Adrenal gland (tissue), 5 donors: ENCODE data around the gene GABRB3.

Experiments
- POLR2A ChIP-seq, 2 donors: fragments of 450-650 bp; IDR thresholded peaks; one replicate each; pipeline ENCODE4 v1.6.1; 2017; ENCODE audit warnings: antibody characterized with exemption in 2 of 2, mild to moderate bottlenecking in 2 of 2, moderate library complexity in 1 of 2
- TF ChIP-seq, protein P1 (sequence below), 6 experiments: fragments of 450-650 bp in 4 of 6; fragments of 200-600 bp in 2 of 6; sonication (generic) in 1 of 6; IDR thresholded peaks; 1 replicate in 5 of 6; 2 replicates in 1 of 6; pipeline versions ENCODE4 v1.5.1 to v1.8.0; 2016 to 2021; ENCODE audit warnings: antibody characterized with exemption in 6 of 6, mild to moderate bottlenecking in 2 of 6, moderate library complexity in 1 of 6
- donor health status: DM: no; HTN: no; CAD: no.

DNA sequence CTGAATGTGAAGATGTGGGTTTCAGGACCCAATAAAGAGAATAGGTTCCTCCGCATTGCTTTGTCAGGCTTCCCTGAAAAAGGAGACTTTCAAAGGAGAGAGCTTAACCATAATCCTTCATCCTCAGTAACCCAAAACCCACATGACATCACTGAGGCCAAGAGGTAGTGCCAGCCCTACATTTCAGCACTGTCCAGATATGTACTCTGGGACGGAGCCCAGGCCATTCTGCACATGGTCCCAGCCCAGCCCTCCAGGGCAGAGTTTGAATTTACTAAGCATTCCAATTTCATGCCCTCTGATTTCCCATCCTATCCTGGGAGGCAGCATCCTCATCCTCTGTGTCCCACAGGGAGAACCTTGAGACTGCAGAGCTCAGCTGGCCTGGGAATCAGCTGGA, 210.5 kb downstream of the GABRB3 start:
- TF ChIP-seq, protein P1, sequence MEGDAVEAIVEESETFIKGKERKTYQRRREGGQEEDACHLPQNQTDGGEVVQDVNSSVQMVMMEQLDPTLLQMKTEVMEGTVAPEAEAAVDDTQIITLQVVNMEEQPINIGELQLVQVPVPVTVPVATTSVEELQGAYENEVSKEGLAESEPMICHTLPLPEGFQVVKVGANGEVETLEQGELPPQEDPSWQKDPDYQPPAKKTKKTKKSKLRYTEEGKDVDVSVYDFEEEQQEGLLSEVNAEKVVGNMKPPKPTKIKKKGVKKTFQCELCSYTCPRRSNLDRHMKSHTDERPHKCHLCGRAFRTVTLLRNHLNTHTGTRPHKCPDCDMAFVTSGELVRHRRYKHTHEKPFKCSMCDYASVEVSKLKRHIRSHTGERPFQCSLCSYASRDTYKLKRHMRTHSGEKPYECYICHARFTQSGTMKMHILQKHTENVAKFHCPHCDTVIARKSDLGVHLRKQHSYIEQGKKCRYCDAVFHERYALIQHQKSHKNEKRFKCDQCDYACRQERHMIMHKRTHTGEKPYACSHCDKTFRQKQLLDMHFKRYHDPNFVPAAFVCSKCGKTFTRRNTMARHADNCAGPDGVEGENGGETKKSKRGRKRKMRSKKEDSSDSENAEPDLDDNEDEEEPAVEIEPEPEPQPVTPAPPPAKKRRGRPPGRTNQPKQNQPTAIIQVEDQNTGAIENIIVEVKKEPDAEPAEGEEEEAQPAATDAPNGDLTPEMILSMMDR (IDR thresholded peaks at IDR 0.05) = no peak
- no peak for TF ChIP-seq POLR2A (IDR thresholded peaks at IDR 0.05)
